AG09309 (cell line): ENCODE results near the gene SLC6A7.

ENCODE experiments used
- DNase-seq: peaks from one replicate; pipeline ENCODE4 v3.0.0-alpha.2; 2010; ENCODE audit warnings: low read depth
- H3K4me3 ChIP-seq: 2 replicates; pipeline ENCODE4 v1.5.1; 2011; ENCODE audit warnings: mild to moderate bottlenecking, low read depth, low read length, moderate library complexity; ENCODE audit not compliant: control insufficient read depth
- CTCF ChIP-seq: IDR thresholded peaks from 2 replicates; pipeline ENCODE4 v1.5.1; 2011; ENCODE audit warnings: mild to moderate bottlenecking, low read depth, low read length, inconsistent platforms; ENCODE audit not compliant: insufficient read depth, control insufficient read depth; ENCODE audit errors: missing control alignments

Gene SLC6A7

GRCh38 chr5:150236981-150237754, 47.3 kb downstream of the SLC6A7 start:
- no peak overlapping the region for H3K4me3 ChIP-seq
- no peak for DNase-seq
- no peak for TF ChIP-seq CTCF

- H3K4me3 ChIP-seq, result no peak overlapping the region
- DNase-seq, result no peak
- TF ChIP-seq CTCF, result no peak
Measured at GRCh38 chr5:150238646-150239045, 48.8 kb downstream of the SLC6A7 start.

- TF ChIP-seq CTCF, result no peak
- H3K4me3 ChIP-seq, result no peak overlapping the region
- DNase-seq, result no peak
Measured at GRCh38 chr5:150239099-150239793, 49.4 kb downstream of the SLC6A7 start.

- TF ChIP-seq CTCF, result no peak
Measured at GRCh38 chr5:150239794-150240122, 49.9 kb downstream of the SLC6A7 start.

GRCh38 chr5:150241298-150242160, 51.7 kb downstream of the SLC6A7 start:
- no peak for TF ChIP-seq CTCF
- H3K4me3 ChIP-seq, result no peak overlapping the region
- DNase-seq, result no peak

More at GRCh38 chr5:150239794-150240122, 49.9 kb downstream of the SLC6A7 start:
- no peak overlapping the region for H3K4me3 ChIP-seq
- DNase-seq, result no peak

DNA sequence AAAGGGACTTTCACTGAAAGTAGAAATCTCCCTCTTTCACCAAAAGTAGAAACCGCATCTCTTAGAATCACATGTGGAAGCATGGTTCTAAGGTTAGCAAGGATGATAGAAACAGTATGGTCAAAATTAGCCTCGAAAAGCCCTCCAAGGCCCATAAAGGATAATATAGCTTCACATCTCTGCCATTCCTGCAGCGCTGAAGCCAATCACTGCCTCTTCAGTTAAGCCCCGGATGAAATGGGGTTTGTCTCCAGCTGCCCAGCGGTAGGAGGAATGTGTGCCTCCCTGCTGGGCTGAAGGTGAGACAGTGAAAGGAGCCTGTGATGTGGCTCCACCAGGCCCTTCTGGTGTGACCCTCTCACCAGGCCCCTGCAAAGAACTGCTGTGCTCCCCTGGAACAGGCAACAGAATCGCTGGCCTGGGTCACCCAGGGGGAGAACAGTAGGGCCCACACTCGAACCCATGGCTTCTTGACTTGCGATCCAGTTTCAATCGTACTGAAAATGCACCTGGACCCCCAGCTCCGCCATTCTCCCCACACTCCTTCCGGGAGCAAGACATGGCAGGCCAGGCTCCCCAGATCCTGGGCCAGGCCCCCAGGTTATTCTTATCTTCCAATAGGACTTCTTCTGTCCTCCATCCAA, 52.5 kb downstream of the SLC6A7 start:
- TF ChIP-seq CTCF, result no peak
- no peak overlapping the region for H3K4me3 ChIP-seq
- DNase-seq, result no peak
